IMR-90 (cell line): ENCODE results near the gene ZNF821.
"Not testable (repeated sequence)": the region's sequence is repeated elsewhere in the genome, so short reads cannot be mapped to it uniquely, and the experiment has no call there.

ENCODE experiments used
- CEBPB ChIP-seq: IDR thresholded peaks from 2 replicates; pipeline ENCODE4 v1.6.1; 2012; ENCODE audit warnings: low read depth, low read length, improper control_type of control experiment
- CHD1 ChIP-seq: IDR thresholded peaks from 2 replicates; pipeline ENCODE4 v1.6.1; 2012; ENCODE audit warnings: low read depth, low read length, improper control_type of control experiment
- CTCF ChIP-seq: conservative IDR thresholded peaks from 2 replicates; pipeline ENCODE4 v1.5.1; 2012; ENCODE audit warnings: mild to moderate bottlenecking, low read depth, low read length, improper control_type of control experiment
- POLR2A ChIP-seq: IDR thresholded peaks from 2 replicates; pipeline ENCODE4 v1.6.1; 2012; ENCODE audit warnings: mild to moderate bottlenecking, low read depth, low read length
- RCOR1 ChIP-seq: IDR thresholded peaks from 2 replicates; pipeline ENCODE4 v1.6.1; 2012; ENCODE audit warnings: mild to moderate bottlenecking, low read length, improper control_type of control experiment; ENCODE audit not compliant: insufficient replicate concordance
- RFX5 ChIP-seq: IDR thresholded peaks from 2 replicates; pipeline ENCODE4 v1.8.0; 2012; ENCODE audit warnings: low read depth, mild to moderate bottlenecking, low read length, moderate library complexity
- USF2 ChIP-seq: fragments of 150-350 bp; IDR thresholded peaks from 2 replicates; pipeline ENCODE4 v1.6.1; 2017; ENCODE audit warnings: mild to moderate bottlenecking, antibody characterized with exemption, low read length, low read depth

GRCh38 chr16:71832112-71832511 is 51.9 kb downstream of the ZNF821 start:
- not testable (repeated sequence) for TF ChIP-seq RCOR1, CTCF, RFX5, CEBPB, USF2, POLR2A, CHD1
